Stimulated activated CD8-positive, alpha-beta memory T cell treated with anti-CD3 and anti-CD28 coated beads, Interleukin-7, amount 100 ng/mL, for 1 hour (primary cell): ENCODE measurements around the gene DERL3.
"Not testable (repeated sequence)": the region's sequence is repeated elsewhere in the genome, so short reads cannot be mapped to it uniquely, and the experiment has no call there.

Experiments used
- DNase-seq, 2 donors: peaks; one replicate each; pipeline ENCODE4 v3.0.0-alpha.2; 2020; ENCODE audit warnings: low read depth in 2 of 2

Gene DERL3

DNA sequence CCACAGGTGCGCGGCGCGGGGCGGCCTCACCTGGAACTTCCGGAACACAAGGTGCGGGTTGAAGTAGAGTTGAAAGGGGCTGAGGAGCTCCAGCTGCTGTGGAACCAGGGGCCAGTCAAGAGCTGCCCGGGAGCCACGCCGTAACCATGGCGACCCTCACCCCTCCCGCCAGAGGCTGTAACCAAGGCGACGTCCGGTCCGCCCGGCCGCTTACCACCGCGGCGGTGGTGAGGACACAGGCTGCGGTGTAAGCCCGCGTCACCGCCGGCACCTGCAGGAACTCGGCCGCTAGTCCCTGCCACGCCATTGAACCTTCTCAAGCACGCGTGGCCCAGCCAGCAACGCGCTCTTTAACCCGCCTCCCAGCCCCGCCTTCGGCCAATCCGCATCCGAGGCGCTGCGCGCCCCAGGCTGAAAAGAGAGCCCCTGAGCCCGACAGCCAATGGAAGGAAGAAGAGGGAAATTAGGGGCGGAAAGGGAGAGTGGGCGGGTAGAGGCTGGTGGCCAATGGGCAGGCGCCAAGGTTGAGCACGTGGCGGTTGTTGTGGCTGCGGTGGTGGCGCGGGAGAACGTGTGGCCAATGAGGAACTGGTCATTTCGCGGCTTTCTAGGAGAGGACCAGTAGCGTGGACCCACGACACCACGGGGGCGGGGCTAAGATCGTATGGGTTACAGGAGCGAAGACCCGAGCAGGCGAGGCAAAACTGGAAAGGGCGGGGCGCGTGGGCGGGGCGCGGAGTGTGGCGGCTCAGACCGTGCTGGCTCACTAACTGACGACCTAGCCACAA, at the start of gene DERL3:
DERL3 (minus strand) TSS at position 326 of the 788 bp plus-strand sequence; CDS start at position 307, 19 bp downstream.
- DNase-seq: peak; percentile 84 to 89

DNA sequence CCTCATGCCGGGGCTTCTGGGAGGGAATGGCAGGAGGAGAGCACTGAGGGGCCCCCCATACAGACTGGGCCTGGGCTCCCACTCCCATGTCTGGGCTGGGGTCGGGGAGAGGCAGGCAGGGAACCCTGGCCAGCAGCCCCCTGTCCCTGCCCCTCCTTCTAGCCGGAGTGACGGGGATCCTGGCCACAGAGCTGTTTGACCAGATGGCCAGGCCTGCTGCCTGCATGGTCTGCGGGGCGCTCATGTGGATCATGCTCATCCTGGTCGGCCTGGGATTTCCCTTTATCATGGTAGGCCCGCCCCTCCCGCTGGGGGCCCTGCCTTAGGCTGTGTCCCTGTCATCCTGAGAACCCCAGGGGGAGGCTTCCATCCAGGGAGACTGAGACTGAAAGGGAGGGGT, 45.3 kb upstream of the DERL3 start:
- DNase-seq: no peak

DNA sequence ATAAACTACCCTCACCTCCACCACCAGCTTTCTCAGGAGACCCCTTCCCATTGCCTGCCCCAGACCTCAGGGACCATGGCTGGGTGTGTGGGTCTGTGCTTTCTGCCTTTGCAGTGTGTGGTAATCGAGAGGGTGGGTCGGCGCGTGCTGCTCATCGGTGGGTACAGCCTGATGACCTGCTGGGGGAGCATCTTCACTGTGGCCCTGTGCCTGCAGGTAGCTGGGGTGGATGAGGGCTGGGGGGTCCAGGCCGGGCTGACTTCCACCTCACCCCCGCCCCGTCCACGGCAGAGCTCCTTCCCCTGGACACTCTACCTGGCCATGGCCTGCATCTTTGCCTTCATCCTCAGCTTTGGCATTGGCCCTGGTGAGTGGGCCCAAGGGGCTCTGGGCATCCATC, 44.9 kb upstream of the DERL3 start:
- no peak for DNase-seq

DNA sequence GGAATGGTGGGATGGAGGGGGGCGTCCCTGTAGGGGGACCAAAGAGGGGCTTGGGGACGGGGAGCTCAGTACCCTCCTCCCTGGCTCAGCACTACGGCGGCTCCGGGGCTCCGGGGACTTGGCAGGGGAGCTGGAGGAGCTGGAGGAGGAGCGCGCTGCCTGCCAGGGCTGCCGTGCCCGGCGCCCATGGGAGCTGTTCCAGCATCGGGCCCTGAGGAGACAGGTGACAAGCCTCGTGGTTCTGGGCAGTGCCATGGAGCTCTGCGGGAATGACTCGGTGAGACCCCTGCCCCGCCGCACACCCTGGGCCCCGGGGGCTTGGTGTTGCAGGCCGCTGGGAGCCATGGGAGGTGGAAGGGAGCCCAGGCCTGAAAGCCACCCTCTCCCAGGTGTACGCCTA, 43.6 kb upstream of the DERL3 start:
- DNase-seq: no peak

DNA sequence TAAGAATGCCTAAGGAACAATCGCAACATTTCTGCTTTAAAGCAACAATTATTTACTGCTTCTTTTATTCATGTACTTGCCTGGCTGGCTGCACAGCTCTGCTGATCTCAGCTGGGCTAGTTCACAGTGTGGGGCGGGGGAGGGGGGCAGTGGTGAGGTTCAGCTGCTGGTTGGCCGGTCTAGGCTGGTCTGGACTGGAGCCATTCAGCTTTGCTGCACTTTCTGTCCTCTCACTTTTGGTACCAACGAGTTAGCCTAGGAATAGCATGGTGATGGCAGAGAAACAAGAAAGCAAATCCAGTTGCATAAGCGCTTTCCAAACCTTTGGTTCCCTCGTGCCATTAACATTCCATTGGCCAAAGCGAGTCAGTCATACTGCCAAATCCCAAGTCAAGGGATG, 39.4 kb upstream of the DERL3 start:
- DNase-seq: no peak

DNA sequence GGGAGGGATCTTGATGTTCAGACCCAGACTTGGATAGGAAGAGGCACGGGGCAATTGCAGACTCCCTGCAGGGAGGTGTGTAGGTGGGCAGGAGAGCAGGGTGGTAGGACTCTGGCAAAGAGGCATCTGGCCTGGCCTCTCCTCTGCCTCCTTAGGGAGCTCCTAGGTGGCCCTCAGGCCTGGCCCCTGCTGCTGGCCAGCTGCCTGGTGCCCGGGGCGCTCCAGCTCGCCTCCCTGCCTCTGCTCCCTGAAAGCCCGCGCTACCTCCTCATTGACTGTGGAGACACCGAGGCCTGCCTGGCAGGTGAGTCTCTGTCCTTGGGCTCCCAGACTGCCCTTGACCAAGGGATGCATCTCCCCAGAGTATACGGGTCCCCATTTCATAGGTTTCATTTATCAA, 38.8 kb upstream of the DERL3 start:
- DNase-seq: no peak

DNA sequence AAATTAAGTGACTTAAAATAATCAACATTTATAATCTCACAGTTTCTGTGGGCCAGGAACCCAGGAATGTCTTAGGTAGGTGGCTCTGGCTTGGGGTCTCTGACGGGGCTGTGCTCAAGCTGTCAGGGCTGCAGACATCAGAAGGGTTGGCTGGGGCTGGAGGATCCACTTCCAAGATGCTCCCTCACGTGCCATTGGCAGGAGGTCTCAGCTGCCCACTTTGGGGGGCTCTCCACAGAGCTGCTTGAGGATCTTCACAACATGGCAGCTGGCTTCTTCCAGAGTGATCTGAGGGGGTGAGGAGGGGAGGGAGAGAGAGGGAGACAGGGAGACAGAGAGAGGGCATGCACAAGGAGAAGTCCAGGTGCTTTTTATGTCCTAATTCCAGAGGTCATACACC, 37.0 kb upstream of the DERL3 start:
- DNase-seq: no peak

DNA sequence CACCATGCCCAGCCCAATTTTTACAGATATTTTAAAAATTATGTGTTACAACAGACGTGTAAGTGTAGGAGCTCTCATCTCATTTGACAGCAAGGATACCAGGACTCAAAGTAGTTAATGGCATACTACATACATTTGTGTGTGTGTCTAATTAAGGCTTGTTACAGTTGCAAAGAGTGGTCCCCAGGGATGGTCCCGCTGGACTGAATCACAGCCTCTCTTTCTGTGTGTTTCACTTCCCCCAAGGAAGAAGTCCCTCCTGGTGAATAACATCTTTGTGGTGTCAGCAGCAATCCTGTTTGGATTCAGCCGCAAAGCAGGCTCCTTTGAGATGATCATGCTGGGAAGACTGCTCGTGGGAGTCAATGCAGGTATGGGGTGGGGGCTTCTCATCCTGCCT, 36.1 kb upstream of the DERL3 start:
- no peak for DNase-seq

DNA sequence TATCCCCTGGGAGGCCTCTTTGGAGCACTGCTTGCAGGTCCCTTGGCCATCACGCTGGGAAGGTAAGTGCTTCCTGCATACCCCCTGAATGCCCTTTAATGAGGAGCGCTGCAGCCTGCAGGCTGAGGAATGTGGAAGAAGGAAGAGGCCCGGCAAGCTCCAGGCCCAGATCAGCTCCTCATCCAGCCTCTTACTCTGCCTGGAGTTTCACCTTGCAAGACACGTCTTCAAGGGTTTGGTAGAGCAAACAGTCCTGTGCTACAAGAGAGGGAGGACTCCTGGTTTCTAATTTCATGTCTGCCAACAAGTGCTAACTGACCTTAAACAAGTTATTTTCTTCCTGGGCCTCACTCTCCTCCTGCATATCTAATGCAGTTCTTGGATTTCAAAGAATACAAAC, 29.8 kb upstream of the DERL3 start:
- DNase-seq: no peak

DNA sequence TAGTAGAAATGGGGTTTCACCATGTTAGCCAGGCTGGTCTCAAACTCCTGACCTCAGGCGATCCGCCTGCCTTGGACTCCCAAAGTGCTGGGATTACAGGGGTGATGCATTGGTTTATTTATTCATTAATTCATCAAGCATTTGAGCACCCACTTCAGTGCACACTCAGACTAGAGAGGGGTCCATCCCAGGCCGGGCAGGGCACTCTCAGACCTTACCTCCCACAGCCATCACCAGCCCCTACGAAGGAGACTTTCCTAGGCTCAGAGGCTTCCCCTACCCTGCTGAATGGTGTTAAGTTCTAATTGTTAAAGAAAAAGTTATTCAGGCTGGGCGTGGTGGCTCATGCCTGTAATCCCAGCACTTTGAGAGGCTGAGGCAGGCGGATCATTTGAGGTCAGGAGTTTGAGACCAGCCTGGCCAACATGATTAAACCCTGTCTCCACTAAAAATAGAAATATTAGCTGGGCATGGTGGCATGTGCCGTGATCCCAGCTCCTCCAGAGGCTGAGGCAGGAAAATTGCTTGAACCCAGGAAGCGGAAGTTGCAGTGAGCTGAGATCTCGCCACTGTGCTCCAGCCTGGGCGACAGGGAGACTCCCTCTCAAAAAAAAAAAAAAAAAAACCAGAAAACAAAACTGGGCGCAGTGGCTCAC, 25.8 kb upstream of the DERL3 start:
- DNase-seq: not testable (repeated sequence)

DNA sequence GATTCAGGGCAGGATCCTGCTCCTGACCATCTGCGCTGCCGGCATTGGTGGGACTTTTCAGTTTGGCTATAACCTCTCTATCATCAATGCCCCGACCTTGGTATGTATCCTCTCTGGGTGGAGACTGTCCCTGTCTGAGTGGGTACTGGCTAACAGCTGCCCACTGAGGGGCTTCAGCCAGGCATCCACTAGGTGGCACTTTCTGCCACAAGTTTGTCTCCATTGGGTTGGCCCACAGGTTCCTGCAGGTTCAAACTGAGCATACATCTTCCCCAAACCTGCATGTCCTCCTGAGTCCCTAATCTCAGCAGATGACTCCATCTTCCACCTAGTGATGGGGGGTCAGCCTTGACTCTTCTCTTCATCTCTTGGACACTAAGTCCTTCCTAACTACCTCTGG, 23.3 kb upstream of the DERL3 start:
- no peak for DNase-seq

DNA sequence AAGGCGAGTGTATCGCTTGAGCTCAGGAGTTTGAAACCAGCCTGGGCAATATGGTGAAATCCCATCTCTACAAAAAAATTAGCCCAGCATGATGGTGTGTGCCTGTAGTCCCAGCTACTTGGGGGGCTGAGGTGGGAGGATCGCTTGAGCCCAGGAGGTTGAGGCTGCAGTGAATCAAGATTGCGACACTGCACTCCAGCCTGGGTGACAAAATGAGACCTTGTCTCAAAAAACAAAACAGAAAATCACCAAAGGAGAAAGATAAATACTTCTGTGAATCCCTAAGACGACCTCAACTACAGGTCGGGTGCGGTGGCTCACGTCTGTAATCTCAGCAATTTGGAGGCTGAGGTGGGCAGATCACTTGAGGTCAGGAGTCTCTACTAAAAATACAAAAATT, 21.4 kb upstream of the DERL3 start:
- DNase-seq: not testable (repeated sequence)

DNA sequence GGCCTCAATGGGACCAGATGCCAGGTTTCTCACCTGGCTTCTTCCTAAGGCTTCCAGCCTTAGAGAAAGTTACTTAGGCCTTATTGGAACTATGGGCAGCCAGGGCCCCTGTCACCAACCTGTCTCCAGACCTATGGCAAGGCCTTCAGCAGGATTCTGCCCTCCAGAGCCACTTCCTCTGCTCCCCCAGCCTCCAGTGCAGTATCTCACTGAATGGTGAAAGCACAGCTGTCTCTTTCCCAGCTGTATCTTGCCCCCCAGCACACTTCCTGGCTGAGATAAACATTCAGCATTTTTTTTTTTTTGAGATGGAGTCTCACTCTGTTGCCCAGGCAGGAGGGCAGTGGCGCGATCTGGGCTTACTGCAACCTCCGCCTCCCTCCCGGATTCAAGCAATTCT, 20.4 kb upstream of the DERL3 start:
- no peak for DNase-seq

DNA sequence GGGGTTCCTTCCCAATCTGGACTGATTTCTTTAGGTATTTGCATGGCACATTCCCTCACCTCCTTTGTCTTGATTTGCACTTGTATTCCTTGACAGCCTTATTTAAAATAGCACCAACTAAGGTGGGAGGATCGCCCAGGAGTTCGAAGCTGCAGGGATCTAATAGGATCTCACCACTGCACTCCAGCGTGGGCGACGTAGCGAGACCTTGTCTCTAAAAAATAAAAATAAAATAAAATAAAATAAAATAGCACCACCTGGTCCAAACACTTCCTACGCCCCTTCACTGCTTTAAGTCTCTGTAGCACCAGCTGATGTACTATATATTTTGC, 19.6 kb upstream of the DERL3 start:
- DNase-seq: no peak

DNA sequence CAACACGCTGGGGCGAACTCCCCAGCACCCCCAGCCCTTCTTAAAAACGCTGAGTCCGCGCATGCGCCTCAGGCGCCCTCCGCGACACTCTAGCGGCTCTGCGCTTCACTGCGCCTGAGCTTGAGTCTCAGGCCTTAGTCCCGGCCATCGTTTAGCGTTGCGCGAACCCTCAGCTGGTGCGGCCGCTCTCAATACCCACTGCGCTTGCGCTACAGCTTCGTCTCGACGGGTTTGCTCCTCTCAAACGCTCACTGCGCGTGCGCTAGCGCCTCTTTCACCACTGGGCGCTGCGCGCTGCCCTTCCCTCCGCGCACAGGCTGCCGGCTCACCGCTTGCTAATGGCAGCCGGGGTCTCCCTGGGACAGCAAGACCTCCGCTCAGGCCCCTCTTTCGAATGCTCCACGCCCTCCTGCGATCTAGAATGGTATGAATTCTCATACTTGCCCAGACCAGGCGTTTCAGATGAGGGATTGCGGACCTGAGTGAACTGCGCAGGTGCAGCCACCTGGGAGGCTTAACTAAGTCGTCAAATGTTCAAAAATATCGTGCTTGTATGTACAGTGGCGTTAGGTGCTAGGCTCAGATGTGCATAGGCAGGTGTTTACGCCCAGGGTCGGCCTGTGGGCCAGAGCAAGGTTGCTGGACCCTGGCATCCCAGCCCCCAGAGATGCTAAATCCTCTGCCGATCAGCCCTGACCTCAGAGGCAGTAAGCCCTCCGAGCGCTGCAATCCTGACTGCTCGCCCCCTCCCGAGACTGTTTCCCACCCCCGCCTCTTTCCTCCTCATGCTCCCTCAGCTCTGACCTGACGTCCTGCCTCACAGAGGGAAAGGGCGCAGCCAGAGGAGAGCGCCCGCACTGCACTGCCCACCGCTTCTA, 19.0 kb upstream of the DERL3 start, which contains the start of gene SLC2A11:
SLC2A11 (plus strand) TSS at position 270 of the 878 bp plus-strand sequence; CDS start at position 395, 125 bp downstream.
- DNase-seq: peak; percentile 84 to 86

DNA sequence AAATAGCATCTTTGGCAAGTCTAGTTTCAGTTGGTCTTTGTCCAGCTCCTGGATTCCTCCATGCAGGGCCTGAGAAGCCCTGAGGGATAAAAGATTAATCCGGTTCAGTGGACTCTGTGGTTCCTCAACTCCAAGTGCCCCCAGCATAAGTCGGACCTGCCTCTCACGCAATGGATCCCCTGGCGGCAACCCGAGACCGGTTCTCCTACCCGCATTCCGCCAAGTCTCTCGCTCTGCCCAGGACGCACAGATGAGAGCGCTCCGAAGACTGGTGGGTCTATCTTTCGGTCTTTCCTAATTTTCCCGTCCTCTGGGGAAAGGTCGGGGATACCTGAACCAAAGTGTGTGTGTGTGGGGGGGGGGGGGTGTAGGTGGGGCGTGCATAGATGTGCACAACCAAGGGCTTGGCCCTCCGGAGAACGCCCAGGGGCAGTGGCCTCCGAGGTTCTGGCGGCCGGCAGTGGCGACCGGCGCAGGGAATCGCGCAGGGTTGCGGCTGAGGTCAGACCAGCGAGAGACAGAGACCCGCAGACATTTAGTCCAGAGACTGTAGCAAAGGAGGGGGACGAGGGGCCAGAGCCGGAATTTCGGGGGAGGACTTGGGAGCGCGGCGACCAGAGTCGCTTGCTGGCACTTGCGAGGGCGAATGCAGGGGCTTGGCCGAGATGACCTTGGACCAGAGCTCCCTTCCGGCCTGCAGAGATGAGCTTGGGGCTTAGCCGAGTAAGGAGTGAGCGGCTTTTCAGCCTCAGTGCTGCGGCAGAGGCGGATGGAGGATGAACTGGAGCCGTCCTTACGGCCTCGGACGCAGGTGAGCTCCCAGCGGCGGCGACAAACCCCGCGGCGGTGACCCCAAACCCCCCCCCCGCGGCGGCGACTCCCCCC, 18.2 kb upstream of the DERL3 start:
- DNase-seq: no peak

DNA sequence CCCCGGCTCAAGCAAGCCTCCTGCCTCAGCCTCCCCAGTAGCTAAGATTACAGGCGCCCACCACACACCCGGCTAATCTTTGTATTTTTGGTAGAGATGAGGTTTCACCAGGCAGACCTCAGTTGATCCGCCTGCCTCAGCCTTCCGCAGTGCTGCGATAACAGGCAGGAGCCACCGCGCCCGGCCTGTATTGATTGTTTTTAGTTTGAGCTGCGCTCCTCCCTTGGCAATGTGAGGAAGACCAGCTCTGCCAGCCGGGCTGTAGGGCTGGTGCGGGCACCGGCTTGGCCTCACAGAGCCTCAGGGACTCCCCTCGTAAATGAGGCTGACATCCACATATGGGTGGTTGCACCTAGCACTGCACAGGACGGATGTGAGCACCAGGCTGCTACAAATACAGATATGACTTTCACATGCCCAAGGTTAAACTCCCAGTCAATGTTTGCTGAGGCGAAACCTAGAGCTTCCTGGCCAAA, 11.4 kb upstream of the DERL3 start:
- no peak for DNase-seq

DNA sequence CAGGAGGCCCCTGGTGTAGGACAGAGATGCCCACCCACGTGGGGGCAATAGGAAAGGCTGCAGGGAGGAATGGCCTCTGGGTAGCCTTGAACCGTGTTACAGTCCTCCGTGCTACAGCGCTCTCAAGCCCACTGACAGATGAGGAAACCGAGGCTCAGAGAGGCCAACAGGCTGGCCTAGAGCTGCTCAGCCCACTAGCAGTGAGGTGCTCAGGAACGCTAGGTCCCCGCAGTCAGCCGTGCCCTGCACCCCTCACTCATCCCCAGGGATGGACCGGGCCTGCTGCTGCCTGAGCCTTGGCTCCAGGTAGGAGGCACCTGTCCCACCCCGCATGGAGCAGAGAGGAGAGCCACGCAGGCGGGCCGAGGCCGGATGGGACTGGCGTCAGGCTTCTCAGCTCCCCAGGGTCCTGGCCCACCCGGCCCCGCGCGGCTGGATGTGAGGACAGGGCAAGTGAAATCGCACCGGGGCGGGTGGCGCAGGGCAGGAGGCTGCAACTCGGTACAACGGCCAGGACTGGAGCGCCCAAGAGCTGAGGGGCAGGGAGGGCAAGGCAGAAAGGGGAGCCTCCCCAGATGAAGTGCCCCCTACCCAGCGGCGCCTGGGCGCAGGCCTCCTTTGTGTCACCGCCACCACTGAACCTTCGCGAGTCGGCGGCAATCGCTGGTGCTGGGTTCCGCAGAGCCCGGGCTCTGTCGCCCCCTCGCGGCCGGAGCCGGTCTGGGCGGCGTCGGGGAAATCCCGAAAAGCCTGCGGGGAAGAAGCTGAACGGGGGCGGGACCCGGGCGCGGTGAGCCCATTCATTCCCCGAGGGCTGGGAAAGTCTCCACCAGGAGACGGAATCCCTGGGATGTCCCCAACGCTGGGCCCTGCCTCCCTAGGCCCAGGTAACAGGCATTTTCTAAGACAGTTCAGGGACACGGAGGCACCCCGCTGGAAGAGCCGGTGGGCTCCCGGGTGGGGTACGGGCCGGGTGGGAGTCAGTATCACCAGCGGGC, 10.5 kb upstream of the DERL3 start:
- DNase-seq: peak; percentile 74 to 76

DNA sequence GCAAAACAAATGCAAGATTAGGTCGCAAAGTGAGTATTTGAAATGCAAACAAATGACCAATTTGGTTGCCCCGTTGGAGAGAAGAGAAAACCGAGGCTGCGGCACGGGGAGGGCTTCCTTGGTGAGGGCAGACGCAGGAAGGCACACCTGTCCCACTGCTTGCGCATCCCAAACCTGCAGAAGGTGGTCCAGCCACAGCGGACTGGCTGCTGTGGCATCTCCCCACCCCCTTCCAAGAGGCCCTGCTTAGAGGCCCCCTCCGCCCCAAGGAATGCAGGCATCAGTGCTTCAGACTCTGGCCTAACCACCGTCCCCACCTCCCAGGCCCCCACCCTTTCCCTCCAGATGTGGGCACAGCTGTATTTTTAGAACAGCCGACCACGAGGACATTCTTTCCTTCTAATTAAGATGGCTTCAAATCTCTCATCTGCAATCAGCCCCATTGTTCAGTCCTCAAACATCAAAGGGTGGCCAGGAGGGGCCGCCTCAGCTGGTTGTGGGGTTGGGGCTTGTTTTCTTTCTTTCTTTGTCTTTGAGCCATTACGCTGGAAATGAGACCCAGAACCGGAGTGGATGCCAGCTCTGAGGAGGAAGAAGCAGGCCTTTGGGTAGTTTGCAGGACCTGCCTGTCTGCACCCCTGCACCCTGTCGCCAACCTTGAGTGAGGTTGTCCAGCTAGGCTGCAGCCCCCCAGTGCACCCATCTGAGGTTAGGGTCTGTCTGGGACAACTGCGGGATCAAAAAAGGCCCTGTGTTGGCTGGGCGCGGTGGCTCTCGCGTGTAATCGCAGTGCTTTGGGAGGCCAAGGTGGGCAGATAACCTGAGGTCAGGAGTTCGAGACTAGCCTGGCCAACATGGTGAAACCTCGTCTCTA, 9.4 kb upstream of the DERL3 start:
- no peak for DNase-seq
